Measurements from ENCODE around the gene SLC25A21. TPM values are rescaled to one million over a fixed set of nuclear protein-coding genes. Genes with fewer than 3 reads are reported as not detected.

Gene SLC25A21
- total RNA-seq, 1 experiment from 2014 or later, result 2.1 TPM

GRCh38 chr14:37115406-37115805 lies 57.0 kb downstream of the SLC25A21 start:
- no TSS peak for BruUV-seq (replicated peaks)
- ATAC-seq, result no peak

GRCh38 chr14:37114559-37114958 lies 57.8 kb downstream of the SLC25A21 start:
- in situ Hi-C loops (cut with HindIII; ENCODE audit: low pct_unique_long_range_greater_than_20kb, low sequenced_read_pairs), result no loop called here
- H3K9me3 ChIP-seq (ENCODE audit: control insufficient read depth, insufficient read depth, low read depth, low read length), result no peaks in the 10 kb centered on the region
- no peak overlapping the region for H3K4me3 ChIP-seq (ENCODE audit: low read depth in 2 of 2, low read length in 2 of 2)
- TF ChIP-seq CTCF (IDR thresholded peaks at IDR 0.05) (no peak), POLR2AphosphoS5 (IDR thresholded peaks at IDR 0.05; ENCODE audit: low read depth, low read length) (no peak)
- H3K27ac ChIP-seq (ENCODE audit: low read length), result peak overlapping the region; percentile 54; the same call in 1 of the 2 replicates
- no peaks in the 10 kb centered on the region for H3K36me3 ChIP-seq (ENCODE audit: control insufficient read depth, insufficient read depth, low read length)
- peaks cover 2% of the 10 kb centered on the region for H3K4me1 ChIP-seq (ENCODE audit: control insufficient read depth, insufficient read depth, low read length)
- ATAC-seq (no peak), DNase-seq (ENCODE audit: low read depth, low spot score) (no peak)
- H3K27me3 ChIP-seq (ENCODE audit: control insufficient read depth, insufficient read depth, low read length), result no peaks in the 10 kb centered on the region
- CTCF ChIA-PET, result no interaction called here
- POLR2A ChIA-PET, result no interaction called here
- intact Hi-C loops (cut with micrococcal nuclease; ENCODE audit: unreplicated experiment), result no loop called here
- BruUV-seq (replicated peaks), result no TSS peak

More at GRCh38 chr14:37115406-37115805, 57.0 kb downstream of the SLC25A21 start:
- POLR2A ChIA-PET, result no interaction called here
- Histone ChIP-seq H3K4me3 (ENCODE audit: low read depth in 2 of 2, low read length in 2 of 2) (no peak overlapping the region), H3K9me3 (ENCODE audit: control insufficient read depth, insufficient read depth, low read depth, low read length) (no peaks in the 10 kb centered on the region), H3K27me3 (ENCODE audit: control insufficient read depth, insufficient read depth, low read length) (no peaks in the 10 kb centered on the region), H3K4me1 (ENCODE audit: control insufficient read depth, insufficient read depth, low read length) (peaks cover 2% of the 10 kb centered on the region), H3K27ac (ENCODE audit: low read length) (peak overlapping the region; percentile 54; the same call in 1 of the 2 replicates), H3K36me3 (ENCODE audit: control insufficient read depth, insufficient read depth, low read length) (no peaks in the 10 kb centered on the region)
- no peak for DNase-seq (ENCODE audit: low read depth, low spot score)
- in situ Hi-C loops (cut with HindIII; ENCODE audit: low pct_unique_long_range_greater_than_20kb, low sequenced_read_pairs) (no loop called here), intact Hi-C loops (cut with micrococcal nuclease; ENCODE audit: unreplicated experiment) (no loop called here)
- CTCF ChIA-PET, result no interaction called here
- TF ChIP-seq CTCF (IDR thresholded peaks at IDR 0.05), result no peak
- no peak for TF ChIP-seq POLR2AphosphoS5 (IDR thresholded peaks at IDR 0.05; ENCODE audit: low read depth, low read length)
- no peak for TF ChIP-seq TCF7L2 (IDR thresholded peaks at IDR 0.05; ENCODE audit: low read depth, low read length)
- TF ChIP-seq SIN3A (IDR thresholded peaks at IDR 0.05; ENCODE audit: borderline replicate concordance, insufficient read depth, low read depth, low read length), result no peak
- TF ChIP-seq REST (IDR thresholded peaks at IDR 0.05; ENCODE audit: insufficient read depth in 1 of 2, low read depth in 2 of 2, low read length in 1 of 2), result no peak
